ENCODE results near the gene LRRC73. TPM values are rescaled to one million over a fixed set of nuclear protein-coding genes. Genes with fewer than 3 reads are reported as not detected.
A peak's percentile ranks its signal among the peaks of the same experiment; 100 is the strongest.

LRRC73 gene
- total and polyA plus RNA-seq, 10 donors, result 0.11 to 1.3 (median 0.64) TPM

DNA sequence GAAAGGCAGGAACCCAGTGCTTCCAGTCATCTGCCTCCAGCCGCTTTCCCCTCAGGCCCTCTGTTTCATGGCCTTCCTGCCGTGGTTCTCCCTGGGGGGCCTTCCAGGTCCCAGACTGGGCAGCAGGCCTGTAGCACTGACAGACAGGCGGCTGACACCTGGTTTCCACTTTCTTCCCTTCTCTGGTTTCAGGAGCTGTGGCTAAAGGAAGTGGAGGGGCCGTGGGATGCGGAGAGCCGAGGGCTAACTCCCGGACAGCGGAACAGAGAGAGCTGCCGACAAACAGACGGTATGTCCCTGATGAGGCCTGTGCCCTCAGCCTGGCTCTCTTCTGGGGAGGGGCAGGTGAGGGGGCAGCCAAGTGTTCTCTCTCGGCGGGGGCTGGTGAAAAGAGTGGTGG, 12.5 kb downstream of the LRRC73 start:
- TF ChIP-seq, protein P1, sequence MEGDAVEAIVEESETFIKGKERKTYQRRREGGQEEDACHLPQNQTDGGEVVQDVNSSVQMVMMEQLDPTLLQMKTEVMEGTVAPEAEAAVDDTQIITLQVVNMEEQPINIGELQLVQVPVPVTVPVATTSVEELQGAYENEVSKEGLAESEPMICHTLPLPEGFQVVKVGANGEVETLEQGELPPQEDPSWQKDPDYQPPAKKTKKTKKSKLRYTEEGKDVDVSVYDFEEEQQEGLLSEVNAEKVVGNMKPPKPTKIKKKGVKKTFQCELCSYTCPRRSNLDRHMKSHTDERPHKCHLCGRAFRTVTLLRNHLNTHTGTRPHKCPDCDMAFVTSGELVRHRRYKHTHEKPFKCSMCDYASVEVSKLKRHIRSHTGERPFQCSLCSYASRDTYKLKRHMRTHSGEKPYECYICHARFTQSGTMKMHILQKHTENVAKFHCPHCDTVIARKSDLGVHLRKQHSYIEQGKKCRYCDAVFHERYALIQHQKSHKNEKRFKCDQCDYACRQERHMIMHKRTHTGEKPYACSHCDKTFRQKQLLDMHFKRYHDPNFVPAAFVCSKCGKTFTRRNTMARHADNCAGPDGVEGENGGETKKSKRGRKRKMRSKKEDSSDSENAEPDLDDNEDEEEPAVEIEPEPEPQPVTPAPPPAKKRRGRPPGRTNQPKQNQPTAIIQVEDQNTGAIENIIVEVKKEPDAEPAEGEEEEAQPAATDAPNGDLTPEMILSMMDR (IDR thresholded peaks at IDR 0.05 in 8 of 11, conservative IDR thresholded peaks at IDR 0.05 in 3 of 11), result no peak
- TF ChIP-seq POLR2A (IDR thresholded peaks at IDR 0.05), result no peak
- no peak for TF ChIP-seq POLR2AphosphoS5 (IDR thresholded peaks at IDR 0.05)
- Histone ChIP-seq H3K4me3 (no peak overlapping the region), H3K27me3 (replicated peaks in 1 of 7) (no peaks in the 10 kb centered on the region), H3K9me3 (no peaks in the 10 kb centered on the region), H3K36me3 (peaks cover 0 to 78% (median 44%) of the 10 kb centered on the region in 6 donors), H3K27ac (no peak overlapping the region), H3K4me1 (peaks cover 0 to 30% (median 13%) of the 10 kb centered on the region in 6 donors)
- intact Hi-C loops (cut with DNase I; ENCODE audit: low total_unique reads), result no loop called here
- no peak for DNase-seq
- WGBS, 5 donors, result 92 to 97% (median 94%) methylated on average over 12 of the region's 12 CpGs

DNA sequence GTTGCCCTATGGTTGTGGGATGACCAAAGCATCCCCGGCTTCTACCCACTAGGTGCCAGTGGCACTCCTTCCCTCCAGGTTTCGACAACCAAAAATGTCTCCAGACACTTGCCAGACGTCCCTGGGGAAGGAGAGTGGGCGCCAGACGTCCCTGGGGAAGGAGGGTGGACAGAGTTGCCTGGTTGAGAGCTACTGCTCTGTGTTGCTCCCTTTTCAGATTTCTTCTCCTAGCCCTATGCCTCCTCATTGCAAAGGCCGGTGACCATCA, 13.1 kb downstream of the LRRC73 start:
- TF ChIP-seq POLR2A (IDR thresholded peaks at IDR 0.05) (no peak), POLR2AphosphoS5 (IDR thresholded peaks at IDR 0.05) (no peak)
- TF ChIP-seq, protein P1 (IDR thresholded peaks at IDR 0.05 in 8 of 11, conservative IDR thresholded peaks at IDR 0.05 in 3 of 11), result no peak
- H3K4me1 ChIP-seq, result peaks cover 0 to 30% (median 16%) of the 10 kb centered on the region in 6 donors
- 90 to 94% (median 92%) methylated on average over 6 of the region's 6 CpGs for WGBS, 5 donors
- no peak for DNase-seq
- no peaks in the 10 kb centered on the region for H3K27me3 ChIP-seq (replicated peaks in 1 of 7)
- no peak overlapping the region for H3K27ac ChIP-seq
- intact Hi-C loops (cut with DNase I; ENCODE audit: low total_unique reads), result no loop called here
- no peak overlapping the region for H3K4me3 ChIP-seq
- H3K9me3 ChIP-seq, result no peaks in the 10 kb centered on the region
- H3K36me3 ChIP-seq, result peaks cover 0 to 72% (median 38%) of the 10 kb centered on the region in 6 donors

DNA sequence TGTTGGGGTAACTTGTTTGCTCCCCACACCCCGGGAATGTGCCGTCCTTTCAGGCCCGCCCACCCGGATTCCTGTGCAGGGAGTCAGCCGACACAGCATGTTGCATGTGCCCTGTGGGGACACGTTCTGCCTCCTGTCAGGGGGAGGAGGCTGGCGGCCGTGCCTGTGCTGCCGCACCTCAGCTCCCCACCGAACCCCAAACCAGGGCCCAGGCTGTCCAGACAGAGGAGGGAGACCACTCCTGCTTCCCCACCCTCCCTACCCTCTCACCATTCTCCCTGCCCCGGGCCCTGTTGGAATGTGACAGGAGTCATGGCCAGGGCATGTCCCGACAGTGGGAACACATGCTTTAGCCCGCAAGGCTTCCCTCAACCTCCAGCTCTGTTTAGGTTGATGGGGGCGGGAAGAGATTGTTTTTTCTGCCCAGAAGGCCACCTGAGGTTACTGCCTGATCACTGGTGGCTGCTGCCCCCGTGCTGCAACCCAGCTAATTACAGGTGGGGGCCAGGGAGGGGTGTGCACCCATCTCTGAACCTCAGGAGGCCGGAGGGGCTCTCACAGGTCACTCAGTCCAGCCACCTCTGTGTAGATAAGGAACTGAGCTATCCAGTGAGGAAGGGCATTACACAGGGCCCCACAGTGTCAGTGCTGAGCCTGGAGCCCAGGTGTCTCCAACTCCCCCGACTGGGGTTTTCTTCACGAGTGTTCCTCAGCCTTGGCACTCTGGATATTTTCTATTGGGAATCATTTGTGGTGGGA, 13.6 kb downstream of the LRRC73 start:
- peaks cover 0 to 67% (median 36%) of the 10 kb centered on the region in 6 donors for H3K36me3 ChIP-seq
- no peak overlapping the region for H3K27ac ChIP-seq
- no peak overlapping the region for H3K4me3 ChIP-seq
- H3K27me3 ChIP-seq (replicated peaks in 1 of 7), result no peaks in the 10 kb centered on the region
- WGBS, 5 donors, result 74 to 91% (median 82%) methylated on average over 14 to 18 of the region's 18 CpGs
- H3K9me3 ChIP-seq, result no peaks in the 10 kb centered on the region
- intact Hi-C loops (cut with DNase I; ENCODE audit: low total_unique reads), result no loop called here
- H3K4me1 ChIP-seq, result peaks cover 0 to 30% (median 18%) of the 10 kb centered on the region in 6 donors
- no peak for DNase-seq
- TF ChIP-seq, protein P1 (IDR thresholded peaks at IDR 0.05 in 8 of 11, conservative IDR thresholded peaks at IDR 0.05 in 3 of 11), result peak in 6 of 11 experiments; percentile 9 to 42 (median 28)
- no peak for TF ChIP-seq POLR2AphosphoS5 (IDR thresholded peaks at IDR 0.05)

DNA sequence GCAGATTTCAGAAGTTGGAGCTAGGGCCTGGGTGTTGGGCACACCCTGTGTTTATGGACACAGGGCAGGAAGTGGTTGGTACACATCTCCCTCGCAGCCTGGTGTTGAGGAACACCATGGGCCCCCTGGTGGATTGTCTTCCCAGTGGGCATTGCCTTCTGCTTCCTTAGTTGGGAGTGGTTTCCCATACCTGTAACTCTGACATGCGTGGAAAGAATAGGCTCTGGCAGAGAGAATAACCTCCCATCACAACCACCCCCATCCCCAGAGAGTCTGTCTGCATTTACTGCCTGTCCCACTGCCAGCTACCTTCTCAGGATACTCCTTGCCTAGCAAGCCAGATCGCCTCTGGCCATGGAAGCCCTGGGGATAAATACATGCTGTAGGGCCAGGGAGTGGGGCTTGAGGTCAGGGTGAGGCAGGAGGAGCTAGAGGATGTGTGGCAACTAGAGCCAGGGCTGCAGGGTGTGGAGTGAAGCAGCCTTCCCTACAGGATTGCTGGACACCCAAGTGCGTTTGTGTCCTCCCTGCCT, 14.7 kb downstream of the LRRC73 start:
- intact Hi-C loops (cut with DNase I; ENCODE audit: low total_unique reads), result no loop called here
- 64 to 78% (median 71%) methylated on average over 2 to 4 of the region's 4 CpGs for WGBS, 5 donors
- peak overlapping the region in 2 of 8 donors; percentile 8 to 9 for H3K27ac ChIP-seq

More for the DNA sequence above, 14.7 kb downstream of the LRRC73 start:
- no peak for TF ChIP-seq POLR2AphosphoS5 (IDR thresholded peaks at IDR 0.05)
- TF ChIP-seq, protein P1 (IDR thresholded peaks at IDR 0.05 in 8 of 11, conservative IDR thresholded peaks at IDR 0.05 in 3 of 11), result peak in 4 of 11 experiments; percentile 6 to 19 (median 10)
- DNase-seq, result no peak
- Histone ChIP-seq H3K4me3 (no peak overlapping the region), H3K36me3 (peaks cover 0 to 56% (median 28%) of the 10 kb centered on the region in 6 donors), H3K9me3 (no peaks in the 10 kb centered on the region), H3K4me1 (peaks cover 0 to 30% (median 18%) of the 10 kb centered on the region in 6 donors), H3K27me3 (replicated peaks in 1 of 7) (no peaks in the 10 kb centered on the region)

Measured in spleen (tissue), 11 donors.